C4-2B (cell line): ENCODE data around the gene CUX1.
"Not testable (repeated sequence)": the region's sequence is repeated elsewhere in the genome, so short reads cannot be mapped to it uniquely, and the experiment has no call there.

Source experiments
- H3K27ac ChIP-seq: fragments of 450-650 bp; 2 replicates; pipeline ENCODE4 v1.5.1; 2017
- ZFX ChIP-seq: fragments of 450-650 bp; IDR thresholded peaks from 2 replicates; pipeline ENCODE4 v1.6.1; 2017
- TF ChIP-seq, protein P1 (sequence below): fragments of 450-650 bp; conservative IDR thresholded peaks from 2 replicates; pipeline ENCODE4 v1.5.1; 2017; ENCODE audit warnings: mild to moderate bottlenecking

CUX1 gene

DNA sequence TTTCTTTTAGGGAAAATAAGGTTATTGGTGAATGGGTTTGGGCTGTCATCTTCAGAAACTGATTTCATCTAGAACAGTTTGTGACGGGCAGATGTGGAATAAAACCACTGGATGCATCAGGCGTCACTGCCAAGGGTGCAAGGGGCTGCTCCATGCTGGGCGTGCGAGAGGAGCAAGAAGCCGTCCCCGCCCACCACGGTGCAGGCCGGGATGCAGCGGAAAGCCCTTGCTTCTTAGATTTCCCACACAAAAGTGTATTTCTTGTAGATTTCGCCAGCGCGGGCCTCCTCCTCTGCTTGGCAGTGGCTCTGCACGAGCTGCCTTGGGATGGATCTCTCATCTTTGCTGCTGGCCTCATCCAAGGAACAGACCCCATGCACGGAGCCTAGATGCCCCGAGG lies 189.3 kb downstream of the CUX1 start:
- H3K27ac ChIP-seq: no peak overlapping the region
- TF ChIP-seq ZFX: no peak
- TF ChIP-seq, protein P1, sequence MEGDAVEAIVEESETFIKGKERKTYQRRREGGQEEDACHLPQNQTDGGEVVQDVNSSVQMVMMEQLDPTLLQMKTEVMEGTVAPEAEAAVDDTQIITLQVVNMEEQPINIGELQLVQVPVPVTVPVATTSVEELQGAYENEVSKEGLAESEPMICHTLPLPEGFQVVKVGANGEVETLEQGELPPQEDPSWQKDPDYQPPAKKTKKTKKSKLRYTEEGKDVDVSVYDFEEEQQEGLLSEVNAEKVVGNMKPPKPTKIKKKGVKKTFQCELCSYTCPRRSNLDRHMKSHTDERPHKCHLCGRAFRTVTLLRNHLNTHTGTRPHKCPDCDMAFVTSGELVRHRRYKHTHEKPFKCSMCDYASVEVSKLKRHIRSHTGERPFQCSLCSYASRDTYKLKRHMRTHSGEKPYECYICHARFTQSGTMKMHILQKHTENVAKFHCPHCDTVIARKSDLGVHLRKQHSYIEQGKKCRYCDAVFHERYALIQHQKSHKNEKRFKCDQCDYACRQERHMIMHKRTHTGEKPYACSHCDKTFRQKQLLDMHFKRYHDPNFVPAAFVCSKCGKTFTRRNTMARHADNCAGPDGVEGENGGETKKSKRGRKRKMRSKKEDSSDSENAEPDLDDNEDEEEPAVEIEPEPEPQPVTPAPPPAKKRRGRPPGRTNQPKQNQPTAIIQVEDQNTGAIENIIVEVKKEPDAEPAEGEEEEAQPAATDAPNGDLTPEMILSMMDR: no peak

DNA sequence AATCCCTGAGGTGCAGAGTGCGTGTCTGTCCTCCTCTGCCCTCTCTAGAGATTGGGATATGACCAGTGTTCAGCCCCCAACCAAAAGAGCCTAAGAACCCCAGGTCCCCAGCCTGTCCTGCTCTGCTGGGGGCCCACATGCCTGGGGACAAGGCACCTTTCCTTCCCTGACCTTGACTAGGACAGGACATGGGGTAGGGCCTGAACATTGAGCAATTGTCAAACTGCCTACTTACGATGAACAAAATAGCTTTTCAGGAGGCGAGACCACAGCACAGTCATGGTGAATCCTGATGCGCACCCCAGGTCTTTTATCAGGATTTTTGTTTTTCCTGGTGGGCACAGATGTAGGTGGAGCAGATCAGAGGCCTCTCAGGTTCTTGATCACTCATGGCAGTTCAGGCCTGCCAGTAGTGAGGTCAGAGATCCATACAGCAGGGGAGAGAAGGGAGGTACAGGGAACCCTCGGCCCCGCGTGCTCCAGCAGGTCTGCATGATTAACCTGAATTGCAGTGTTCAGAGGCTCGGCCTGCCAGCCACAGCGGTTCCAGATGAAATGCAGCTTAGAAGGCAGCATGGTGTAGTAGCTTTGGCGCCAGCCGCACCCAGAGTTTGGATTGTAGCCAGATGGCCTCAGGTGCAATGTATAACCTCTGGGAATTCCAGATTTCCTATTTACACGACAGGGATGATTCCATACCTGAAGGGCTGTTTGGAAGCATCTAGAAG lies 191.3 kb downstream of the CUX1 start:
- no peak overlapping the region for H3K27ac ChIP-seq
- no peak for TF ChIP-seq ZFX
- TF ChIP-seq, protein P1: no peak

DNA sequence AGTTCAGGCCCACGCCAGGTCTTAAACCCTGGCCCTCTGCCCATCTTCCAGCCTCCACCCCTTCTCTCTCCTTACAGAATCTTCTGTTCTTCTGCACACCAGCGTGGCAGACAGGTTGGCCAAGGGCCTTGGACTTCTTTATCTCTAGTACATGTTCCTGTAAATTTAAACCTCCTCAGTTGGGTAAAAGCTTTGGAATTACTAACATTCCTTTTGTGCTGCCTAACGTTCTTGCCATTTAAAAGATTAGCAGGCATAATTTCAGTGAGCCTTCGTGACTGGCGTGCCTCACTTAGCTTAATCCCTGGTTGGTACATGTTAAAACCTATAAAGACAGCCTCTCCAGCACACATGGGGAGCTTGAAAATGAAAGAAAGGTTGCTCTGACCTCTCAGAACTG lies 192.2 kb downstream of the CUX1 start:
- no peak overlapping the region for H3K27ac ChIP-seq
- TF ChIP-seq, protein P1: no peak
- TF ChIP-seq ZFX: no peak

DNA sequence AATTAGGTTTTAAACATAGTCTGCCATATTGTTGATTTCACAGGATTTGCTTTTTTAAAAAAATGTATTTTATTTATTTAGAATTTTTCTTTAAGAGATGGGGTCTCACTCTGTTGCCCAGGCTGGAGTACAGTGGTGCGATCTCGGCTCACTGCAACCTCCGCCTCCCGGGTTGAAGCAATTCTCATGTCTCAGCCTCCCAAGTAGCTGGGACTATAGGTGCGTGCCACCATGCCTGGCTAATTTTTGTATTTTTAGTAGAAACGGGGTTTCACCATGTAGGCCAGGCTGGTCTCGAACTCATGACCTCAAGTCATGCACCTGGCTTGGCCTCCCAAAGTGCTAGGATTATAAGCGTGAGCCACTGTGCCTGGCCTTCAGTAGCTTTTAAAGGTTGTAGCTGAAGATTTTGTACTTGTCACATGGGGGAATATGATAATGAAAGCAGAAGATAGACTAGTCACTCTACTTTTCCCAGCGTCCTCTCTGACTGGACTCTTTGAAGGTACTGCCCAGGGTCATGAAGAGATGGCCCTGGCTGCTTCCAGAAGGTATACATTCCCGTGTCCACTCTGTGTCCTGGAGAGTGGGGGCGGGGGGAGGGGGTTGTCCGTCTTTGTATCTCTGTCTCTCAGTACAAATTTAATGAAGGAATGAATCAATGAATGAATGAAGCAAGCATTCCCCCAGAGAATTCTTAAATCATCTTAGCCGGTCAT lies 194.8 kb downstream of the CUX1 start:
- not testable (repeated sequence) for H3K27ac ChIP-seq

DNA sequence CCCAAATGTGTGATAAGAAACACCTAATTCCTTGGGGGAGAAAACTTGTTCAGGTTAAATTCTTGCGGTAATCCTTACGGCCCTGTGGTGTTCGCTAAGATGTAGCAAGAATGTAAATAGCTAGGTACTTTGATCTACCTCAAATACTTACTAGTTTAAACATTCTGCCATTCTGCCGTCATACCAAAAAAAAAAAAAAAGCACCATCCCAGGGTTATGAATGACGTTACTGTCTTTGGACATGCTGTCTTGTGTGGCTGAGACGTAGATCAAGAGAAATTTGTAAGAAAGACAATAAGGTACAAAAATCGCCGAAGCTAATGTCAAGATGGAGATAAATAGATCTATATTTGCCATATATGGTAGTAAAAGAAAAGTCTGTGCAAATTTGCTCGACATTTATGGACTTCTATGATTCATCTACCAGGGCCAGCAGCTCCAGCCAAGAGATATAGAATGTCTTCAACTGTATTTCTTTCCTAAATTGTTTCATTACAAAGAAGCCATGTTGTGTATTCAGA lies 195.6 kb downstream of the CUX1 start:
- TF ChIP-seq ZFX: no peak
- TF ChIP-seq, protein P1: no peak
- no peak overlapping the region for H3K27ac ChIP-seq

DNA sequence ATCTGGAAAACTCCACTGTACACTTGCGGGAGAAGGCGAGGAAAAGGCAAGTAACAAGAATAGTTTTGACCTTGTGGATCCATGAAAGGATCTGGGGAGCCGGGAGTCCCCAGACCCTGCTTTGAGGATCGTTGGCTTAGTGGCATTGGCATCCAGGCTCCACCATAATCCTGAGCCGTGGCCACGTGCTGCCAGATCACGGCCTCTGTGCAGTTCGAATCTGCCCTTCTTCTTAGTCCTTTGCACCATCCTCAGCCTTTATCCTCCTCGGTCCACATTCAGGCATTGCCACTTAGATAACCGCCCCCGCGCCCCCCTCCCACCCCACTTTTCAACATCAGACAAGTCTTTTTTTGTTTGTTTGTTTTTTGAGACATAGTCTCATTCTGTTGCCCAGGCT lies 201.4 kb downstream of the CUX1 start:
- no peak overlapping the region for H3K27ac ChIP-seq
- no peak for TF ChIP-seq ZFX
- TF ChIP-seq, protein P1: no peak

DNA sequence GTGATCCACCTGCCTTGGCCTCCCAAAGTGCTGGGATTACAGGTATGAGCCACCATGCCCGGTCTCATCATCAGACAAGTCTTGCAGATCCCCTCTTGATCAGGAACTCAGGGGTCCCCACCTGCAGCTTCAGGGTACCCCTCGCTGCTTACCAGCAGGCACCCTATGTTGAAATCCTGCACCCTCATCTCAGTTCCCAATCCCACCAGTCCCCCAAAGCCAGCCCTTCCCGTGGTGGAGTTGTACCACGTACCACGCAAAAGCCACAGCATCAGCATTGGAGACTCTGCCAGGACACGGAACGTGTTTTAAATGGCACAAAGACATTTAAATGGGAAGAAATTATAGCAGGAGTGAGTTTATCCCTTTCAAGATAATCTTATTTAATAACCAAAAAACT lies 202.0 kb downstream of the CUX1 start:
- H3K27ac ChIP-seq: no peak overlapping the region
- TF ChIP-seq, protein P1: no peak
- TF ChIP-seq ZFX: no peak
